ENCODE measurements around the gene ZNF512B. TPM values are rescaled to one million over a fixed set of nuclear protein-coding genes. Genes with fewer than 3 reads are reported as not detected.

Gene ZNF512B
- total RNA-seq, 1 experiment from 2014 or later, result 47.9 TPM

GRCh38 chr20:64011366-64011779 lies 41.6 kb upstream of the ZNF512B start:
- Mint-ChIP-seq H3K27ac (ENCODE audit: unreplicated experiment) (no peak overlapping the region), H3K27me3 (ENCODE audit: insufficient read depth, unreplicated experiment) (no peaks in the 10 kb centered on the region), H3K4me1 (ENCODE audit: low read depth, unreplicated experiment) (no peaks in the 10 kb centered on the region), H3K36me3 (ENCODE audit: insufficient read depth, unreplicated experiment) (peaks cover 79% of the 10 kb centered on the region), H3K4me3 (ENCODE audit: unreplicated experiment) (no peak overlapping the region), H3K9me3 (ENCODE audit: unreplicated experiment) (no peaks in the 10 kb centered on the region)
- intact Hi-C loops (cut with micrococcal nuclease; ENCODE audit: unreplicated experiment), result no loop called here
- BruUV-seq (replicated peaks), result no TSS peak
- no peak for DNase-seq
- no peaks in the 10 kb centered on the region for H3K4me1 ChIP-seq
- H3K9me3 ChIP-seq, result peaks cover 5% of the 10 kb centered on the region; the same call in 1 of the 2 replicates
- peaks cover 22% of the 10 kb centered on the region for H3K36me3 ChIP-seq (ENCODE audit: control insufficient read depth, insufficient read depth, low read length)
- H3K4me3 ChIP-seq (ENCODE audit: low read depth, low read length), result no peak overlapping the region
- no peak for TF ChIP-seq CTCF (IDR thresholded peaks at IDR 0.05; ENCODE audit: insufficient read depth in 1 of 2, low read depth in 1 of 2, low read length in 1 of 2, severe bottlenecking in 1 of 2, unreplicated experiment in 1 of 2)
- ChIA-PET CTCF (no interaction called here), POLR2A (no interaction called here)
- H3K27me3 ChIP-seq (replicated peaks; ENCODE audit: control insufficient read depth, insufficient read depth, low read length), result no peaks in the 10 kb centered on the region

GRCh38 chr20:64010711-64011237 lies 41.0 kb upstream of the ZNF512B start:
- ChIA-PET POLR2A (interaction anchor here (0.6 to 1.2 kb wide), 2 partner anchors 13 to 30 kb away, joined by 3 read pairs; no protein-coding TSS in a partner anchor), CTCF (interaction anchor here (0.9 kb wide), 1 partner anchor 27 kb away, joined by 6 read pairs; no protein-coding TSS in a partner anchor)
- Mint-ChIP-seq H3K27me3 (ENCODE audit: insufficient read depth, unreplicated experiment) (no peaks in the 10 kb centered on the region), H3K9me3 (ENCODE audit: unreplicated experiment) (no peaks in the 10 kb centered on the region), H3K36me3 (ENCODE audit: insufficient read depth, unreplicated experiment) (peaks cover 83% of the 10 kb centered on the region), H3K4me3 (ENCODE audit: unreplicated experiment) (no peak overlapping the region), H3K4me1 (ENCODE audit: low read depth, unreplicated experiment) (no peaks in the 10 kb centered on the region), H3K27ac (ENCODE audit: unreplicated experiment) (no peak overlapping the region)
- H3K36me3 ChIP-seq (ENCODE audit: control insufficient read depth, insufficient read depth, low read length), result peaks cover 22% of the 10 kb centered on the region
- H3K4me1 ChIP-seq, result no peaks in the 10 kb centered on the region
- no TSS peak for BruUV-seq (replicated peaks)
- no peak overlapping the region for H3K4me3 ChIP-seq (ENCODE audit: low read depth, low read length)
- DNase-seq, result no peak
- intact Hi-C loops (cut with micrococcal nuclease; ENCODE audit: unreplicated experiment), result no loop called here
- no peak for TF ChIP-seq CTCF (IDR thresholded peaks at IDR 0.05; ENCODE audit: insufficient read depth in 1 of 2, low read depth in 1 of 2, low read length in 1 of 2, severe bottlenecking in 1 of 2, unreplicated experiment in 1 of 2)
- peaks cover 5% of the 10 kb centered on the region; the same call in 1 of the 2 replicates for H3K9me3 ChIP-seq
- no peaks in the 10 kb centered on the region for H3K27me3 ChIP-seq (replicated peaks; ENCODE audit: control insufficient read depth, insufficient read depth, low read length)

- Mint-ChIP-seq H3K27me3 (ENCODE audit: insufficient read depth, unreplicated experiment) (no peaks in the 10 kb centered on the region), H3K4me1 (ENCODE audit: low read depth, unreplicated experiment) (no peaks in the 10 kb centered on the region), H3K9me3 (ENCODE audit: unreplicated experiment) (no peaks in the 10 kb centered on the region), H3K36me3 (ENCODE audit: insufficient read depth, unreplicated experiment) (peaks cover 83% of the 10 kb centered on the region), H3K4me3 (ENCODE audit: unreplicated experiment) (no peak overlapping the region), H3K27ac (ENCODE audit: unreplicated experiment) (no peak overlapping the region)
- intact Hi-C loops (cut with micrococcal nuclease; ENCODE audit: unreplicated experiment), result no loop called here
- Histone ChIP-seq H3K4me1 (no peaks in the 10 kb centered on the region), H3K27me3 (replicated peaks; ENCODE audit: control insufficient read depth, insufficient read depth, low read length) (no peaks in the 10 kb centered on the region), H3K36me3 (ENCODE audit: control insufficient read depth, insufficient read depth, low read length) (peaks cover 19% of the 10 kb centered on the region), H3K4me3 (ENCODE audit: low read depth, low read length) (no peak overlapping the region), H3K9me3 (peaks cover 5% of the 10 kb centered on the region; the same call in 1 of the 2 replicates)
- DNase-seq, result no peak
- BruUV-seq (replicated peaks), result no TSS peak
- ChIA-PET CTCF (interaction anchor here (0.9 kb wide), 1 partner anchor 28 kb away, joined by 6 read pairs; no protein-coding TSS in a partner anchor), POLR2A (interaction anchor here (0.6 to 1.2 kb wide), 2 partner anchors 14 to 29 kb away, joined by 3 read pairs; no protein-coding TSS in a partner anchor)
- TF ChIP-seq CTCF (IDR thresholded peaks at IDR 0.05; ENCODE audit: insufficient read depth in 1 of 2, low read depth in 1 of 2, low read length in 1 of 2, severe bottlenecking in 1 of 2, unreplicated experiment in 1 of 2), result no peak
These were observed 40.2 kb upstream of the ZNF512B start for GRCh38 chr20:64009811-64010387.

Measured in Caco-2 (cell line).